HepG2 (cell line): ENCODE results near the gene RGS6. TPM values are rescaled to one million over a fixed set of nuclear protein-coding genes. Genes with fewer than 3 reads are reported as not detected.

Experiments
- ATAC-seq: fragments of 200-7000 bp; cut with Tn5 transposase; 3 replicates; pipeline ENCODE4 v1.9.1; 2020; ENCODE audit warnings: mild to moderate bottlenecking, moderate library complexity
- BruUV-seq: library from RNA; stranded (reverse); fragments of 400-500 nt; replicated peaks from 2 replicates; lab custom pipeline; 2021; lab: Mats Ljungman, UMichigan
- CTCF ChIA-PET: fragments of 300-600 bp; formaldehyde crosslinking; extraction: SDS; loops from one replicate; lab custom pipeline; 2021; ENCODE audit warnings: low total read pairs, inconsistent platforms, low intra/inter-chr PET ratio; lab: Yijun Ruan, JAX
- POLR2A ChIA-PET: fragments of 350-600 bp; sonication (Branson Sonifier 250); formaldehyde crosslinking; loops from one replicate; lab custom pipeline; 2020; ENCODE audit warnings: antibody characterized with exemption, inconsistent platforms; lab: Yijun Ruan, JAX
- DNase-seq: peaks from one replicate; pipeline ENCODE4 v3.0.0-alpha.2; 2015; ENCODE audit warnings: low spot score
- FAIRE-seq: peaks from 3 replicates; lab custom pipeline; 2011; peaks lifted over from hg19 to GRCh38; lab: Jason Lieb, UNC
- H2AFZ ChIP-seq: one replicate; pipeline ENCODE4 v1.6.1; 2011; ENCODE audit warnings: low read length, inconsistent platforms
- H3K27ac ChIP-seq: fragments of 300-600 bp; 3 replicates; pipeline ENCODE4 v1.8.0; 2011; ENCODE audit warnings: mixed run types, mild to moderate bottlenecking, mixed read lengths, low read length, inconsistent platforms; ENCODE audit not compliant: insufficient read depth; ENCODE audit errors: extremely low read length
- H3K27me3 ChIP-seq, 2 experiments: fragments of 200-600 bp in 1 of 2; 2 replicates in 1 of 2; 3 replicates in 1 of 2; pipeline versions ENCODE4 v1.6.0 to v1.8.0; 2011; ENCODE audit warnings: low read length in 2 of 2, mild to moderate bottlenecking in 2 of 2, moderate library complexity in 2 of 2, inconsistent platforms in 1 of 2; ENCODE audit not compliant: insufficient read depth in 2 of 2, control insufficient read depth in 1 of 2
- H3K36me3 ChIP-seq, 2 experiments: fragments of 200-600 bp in 1 of 2; replicated peaks in 1 of 2; 2 replicates in 1 of 2; 3 replicates in 1 of 2; pipeline versions ENCODE4 v1.5.1 to v1.8.0; 2011; ENCODE audit warnings: low read length in 2 of 2, inconsistent platforms in 1 of 2; ENCODE audit not compliant: insufficient read depth in 2 of 2, control insufficient read depth in 1 of 2
- H3K4me1 ChIP-seq: 2 replicates; pipeline ENCODE4 v1.5.1; 2012; ENCODE audit warnings: low read length, inconsistent platforms; ENCODE audit not compliant: insufficient read depth
- H3K4me2 ChIP-seq: 2 replicates; pipeline ENCODE4 v1.6.0; 2011; ENCODE audit warnings: low read depth, low read length, inconsistent platforms
- H3K4me3 ChIP-seq, 3 experiments: fragments of 200-600 bp in 1 of 3; sonication (generic), shearing (Covaris generic) in 1 of 3; replicated peaks in 1 of 3; 2 replicates each; pipeline ENCODE4 v1.5.1; 2011 to 2016; ENCODE audit warnings: low read length in 3 of 3, inconsistent platforms in 2 of 3, low read depth in 2 of 3, mild to moderate bottlenecking in 2 of 3, control low read depth in 1 of 3, mixed read lengths in 1 of 3; ENCODE audit not compliant: insufficient read depth in 1 of 3
- H3K79me2 ChIP-seq: one replicate; pipeline ENCODE4 v1.6.1; 2011; ENCODE audit warnings: low read length, inconsistent platforms; ENCODE audit not compliant: insufficient read depth
- H3K9ac ChIP-seq: 2 replicates; pipeline ENCODE4 v1.6.0; 2011; ENCODE audit warnings: mild to moderate bottlenecking, low read depth, low read length, inconsistent platforms; ENCODE audit not compliant: insufficient read depth
- H3K9me3 ChIP-seq: 2 replicates; pipeline ENCODE4 v1.5.1; 2012; ENCODE audit warnings: mild to moderate bottlenecking, low read length
- H4K20me1 ChIP-seq: 2 replicates; pipeline ENCODE4 v1.6.0; 2011; ENCODE audit warnings: inconsistent platforms, mild to moderate bottlenecking, low read length, moderate library complexity; ENCODE audit not compliant: insufficient read depth
- NFKBIZ ChIP-seq: IDR thresholded peaks from 2 replicates; pipeline ENCODE4 v1.6.1; 2018; ENCODE audit warnings: missing genetic modification reagents, missing compliant biosample characterization
- SKI ChIP-seq: fragments of 450-650 bp; IDR thresholded peaks from one replicate; pipeline ENCODE4 v1.6.1; 2018; ENCODE audit warnings: mild to moderate bottlenecking; ENCODE audit not compliant: partially characterized antibody
- SNRNP70 ChIP-seq: fragments of 200-400 bp; formaldehyde crosslinking; IDR thresholded peaks from 2 replicates; pipeline ENCODE4 v1.6.1; 2017; ENCODE audit warnings: mild to moderate bottlenecking, low read depth, low read length, moderate library complexity
- TEAD2 ChIP-seq: sonication (generic); formaldehyde crosslinking; IDR thresholded peaks from 2 replicates; pipeline ENCODE4 v1.9.0; 2021; ENCODE audit warnings: missing genetic modification reagents
- U2AF2 ChIP-seq: fragments of 200-400 bp; formaldehyde crosslinking; IDR thresholded peaks from 2 replicates; pipeline ENCODE4 v1.6.1; 2017; ENCODE audit warnings: low read depth, mild to moderate bottlenecking, low read length
- ZNF10 ChIP-seq: sonication (generic); formaldehyde crosslinking; IDR thresholded peaks from 2 replicates; pipeline ENCODE4 v1.4.0; 2020; ENCODE audit warnings: mild to moderate bottlenecking, low read depth, missing genetic modification reagents, borderline replicate concordance
- ZNF230 ChIP-seq: sonication (generic); formaldehyde crosslinking; IDR thresholded peaks from 2 replicates; pipeline ENCODE4 v1.4.0; 2020; ENCODE audit warnings: mild to moderate bottlenecking, missing genetic modification reagents
- ZNF543 ChIP-seq: sonication (generic); formaldehyde crosslinking; IDR thresholded peaks from 2 replicates; pipeline ENCODE4 v1.4.0; 2020; ENCODE audit warnings: mild to moderate bottlenecking, missing genetic modification reagents
- ZNF616 ChIP-seq: sonication (generic); formaldehyde crosslinking; IDR thresholded peaks from 2 replicates; pipeline ENCODE4 v1.5.0; 2020; ENCODE audit warnings: low read depth, mild to moderate bottlenecking, missing genetic modification reagents
- ZNF703 ChIP-seq: sonication (generic); formaldehyde crosslinking; IDR thresholded peaks from 2 replicates; pipeline ENCODE4 v1.5.1; 2020; ENCODE audit warnings: missing genetic modification reagents, mild to moderate bottlenecking, moderate library complexity, borderline replicate concordance
- ZNF883 ChIP-seq: sonication (generic); formaldehyde crosslinking; IDR thresholded peaks from 2 replicates; pipeline ENCODE4 v1.5.1; 2020; ENCODE audit warnings: mild to moderate bottlenecking, missing genetic modification reagents; ENCODE audit errors: not compliant biosample characterization
- WGBS: methylation state at CpG from one replicate; pipeline ENCODE4 v1.1.6; 2017; ENCODE audit warnings: low lambda C conversion rate; 5-methylcytosine and 5-hydroxymethylcytosine counted together
- in situ Hi-C: cut with HindIII; loops from 2 replicates; pipeline ENCODE4 v1.10.0; 2017; ENCODE audit warnings: low pct_unique_long_range_greater_than_20kb; ENCODE audit not compliant: extremely low pct_ligation_motif_present
- intact Hi-C: fragments of 100-400 bp; cut with micrococcal nuclease; formaldehyde crosslinking; loops from one replicate; pipeline ENCODE4 v1.10.0; 2022; ENCODE audit not compliant: unreplicated experiment
- polyA plus RNA-seq, 8 experiments: library from polyadenylated mRNA; depleted of rRNA in 3 of 8; stranded (reverse) in 7 of 8; unstranded in 1 of 8; fragments of >200 nt; fragmentation: Illumina TruSeq in 4 of 8; extraction: Trizol in 4 of 8; gene quantifications; 2 replicates each; pipeline versions ENCODE4 v1.2.1 to v1.2.3, GENCODE V29; 2011 to 2016; ENCODE audit warnings: low read depth in 4 of 8, missing spikeins in 1 of 8, mixed read lengths in 1 of 8; ENCODE audit not compliant: insufficient read depth in 1 of 8
- total RNA-seq, 5 experiments: library from RNA; depleted of rRNA; stranded (reverse); fragments of >200 nt; fragmentation: Illumina TruSeq; extraction: Trizol; gene quantifications; 2 replicates each; pipeline ENCODE4 v1.2.3, GENCODE V29; 2016; ENCODE audit warnings: low read depth in 1 of 5
- TF ChIP-seq, protein P1 (sequence below): sonication (generic); formaldehyde crosslinking; IDR thresholded peaks from 2 replicates; pipeline ENCODE4 v1.4.0; 2020; ENCODE audit warnings: missing genetic modification reagents
- TF ChIP-seq, protein P2 (sequence below): sonication (generic); formaldehyde crosslinking; IDR thresholded peaks from 2 replicates; pipeline ENCODE4 v1.4.0; 2020; ENCODE audit warnings: missing genetic modification reagents

Gene RGS6
- total and polyA plus RNA-seq, 2 of the 13 experiments (the other 11 are each of a cell fraction or from before 2014, with no cell fraction given): not detected

DNA sequence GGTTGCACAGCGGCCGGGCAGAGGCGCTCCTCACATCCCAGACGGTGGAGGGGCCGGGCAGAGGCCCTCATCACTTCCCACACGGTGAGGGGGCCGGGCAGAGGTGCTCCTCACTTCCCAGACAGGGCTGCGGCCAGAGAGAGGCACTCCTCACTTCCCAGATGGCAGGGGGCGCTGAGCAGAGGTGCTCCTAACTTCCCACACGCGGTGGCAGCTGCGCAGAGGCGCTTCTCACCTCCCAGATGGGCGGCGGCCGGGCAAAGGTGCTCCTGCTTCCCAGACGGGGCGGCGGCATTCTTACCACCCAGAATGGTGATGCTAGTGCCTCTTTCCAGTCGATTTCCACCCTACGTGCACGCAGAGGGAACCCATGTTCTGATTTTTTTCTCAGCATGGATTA is 304.4 kb downstream of the RGS6 start:
- FAIRE-seq (no peak), DNase-seq (no peak), ATAC-seq (no peak)
- no peaks in the 10 kb centered on the region for H4K20me1 ChIP-seq
- no peak overlapping the region for H3K27ac ChIP-seq
- no peaks in the 10 kb centered on the region for H3K9me3 ChIP-seq
- no peaks in the 10 kb centered on the region for H3K36me3 ChIP-seq
- no peak overlapping the region for H3K9ac ChIP-seq
- no peaks in the 10 kb centered on the region for H3K4me1 ChIP-seq
- intact Hi-C loops: no loop called here
- no TSS peak for BruUV-seq
- ChIA-PET CTCF (no interaction called here), POLR2A (no interaction called here)
- no peak overlapping the region for H2AFZ ChIP-seq
- no peak for TF ChIP-seq SKI
- H3K27me3 ChIP-seq: no peaks in the 10 kb centered on the region
- H3K4me2 ChIP-seq: no peak overlapping the region
- in situ Hi-C loops: no loop called here
- no peak overlapping the region for H3K4me3 ChIP-seq
- 21% methylated on average over 17 of the region's 22 CpGs for WGBS
- H3K79me2 ChIP-seq: no peaks in the 10 kb centered on the region

DNA sequence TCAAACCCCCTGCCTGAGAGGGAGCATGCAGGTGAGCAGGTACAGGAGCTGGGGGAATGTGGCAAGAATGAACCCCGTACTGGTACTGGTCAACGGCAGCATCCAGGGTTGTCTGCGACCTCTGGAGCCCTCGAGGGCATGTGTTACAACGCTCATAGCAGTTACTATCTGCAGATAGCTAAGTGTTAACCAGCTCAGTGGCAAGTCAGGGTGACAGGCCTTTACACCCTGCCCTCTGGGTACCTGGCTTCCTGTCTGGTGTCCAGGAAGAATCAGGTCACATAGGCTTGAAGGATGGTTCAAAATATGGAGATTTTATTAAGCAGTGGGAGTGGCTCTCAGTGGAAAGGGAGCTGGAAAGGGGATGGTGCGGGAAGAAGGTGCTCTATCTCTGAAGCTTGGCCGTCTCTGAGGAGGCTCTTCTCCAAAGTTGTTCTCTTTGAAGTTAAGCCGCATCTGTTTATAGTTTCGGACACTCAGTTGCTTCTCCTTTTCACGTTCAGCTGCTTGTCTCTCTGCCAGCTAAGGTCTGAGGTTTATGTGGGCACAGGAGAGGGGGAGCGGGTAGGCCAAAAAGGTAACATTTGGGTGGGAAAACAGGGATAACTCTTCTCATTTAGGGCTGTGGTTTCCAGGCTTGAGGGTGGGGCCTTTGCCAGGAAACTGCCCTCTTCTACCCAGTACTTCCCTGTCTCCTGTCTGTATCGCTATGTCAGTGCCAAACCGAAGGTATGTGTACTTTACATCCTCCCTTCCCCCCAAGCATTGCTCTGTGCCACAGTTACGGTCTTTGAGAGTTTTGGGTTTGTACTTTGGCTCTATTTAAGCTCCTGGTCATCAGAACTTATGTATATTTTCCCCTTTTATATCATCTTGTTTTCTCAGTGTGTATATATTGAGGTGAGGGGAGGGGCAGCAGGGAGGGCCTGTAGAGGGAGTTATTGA is 305.8 kb downstream of the RGS6 start:
- no peak for ATAC-seq
- Histone ChIP-seq H4K20me1 (no peaks in the 10 kb centered on the region), H3K4me2 (no peak overlapping the region), H3K4me3 (no peak overlapping the region), H3K79me2 (no peaks in the 10 kb centered on the region), H3K27me3 (no peaks in the 10 kb centered on the region), H3K4me1 (no peaks in the 10 kb centered on the region), H3K9ac (no peak overlapping the region), H2AFZ (no peak overlapping the region), H3K27ac (no peak overlapping the region), H3K9me3 (no peaks in the 10 kb centered on the region), H3K36me3 (no peaks in the 10 kb centered on the region)
- WGBS: 16% methylated on average over 9 of the region's 14 CpGs
- ChIA-PET CTCF (no interaction called here), POLR2A (no interaction called here)
- BruUV-seq: no TSS peak
- intact Hi-C loops (no loop called here), in situ Hi-C loops (no loop called here)
- FAIRE-seq: no peak
- no peak for DNase-seq
- TF ChIP-seq, protein P1, sequence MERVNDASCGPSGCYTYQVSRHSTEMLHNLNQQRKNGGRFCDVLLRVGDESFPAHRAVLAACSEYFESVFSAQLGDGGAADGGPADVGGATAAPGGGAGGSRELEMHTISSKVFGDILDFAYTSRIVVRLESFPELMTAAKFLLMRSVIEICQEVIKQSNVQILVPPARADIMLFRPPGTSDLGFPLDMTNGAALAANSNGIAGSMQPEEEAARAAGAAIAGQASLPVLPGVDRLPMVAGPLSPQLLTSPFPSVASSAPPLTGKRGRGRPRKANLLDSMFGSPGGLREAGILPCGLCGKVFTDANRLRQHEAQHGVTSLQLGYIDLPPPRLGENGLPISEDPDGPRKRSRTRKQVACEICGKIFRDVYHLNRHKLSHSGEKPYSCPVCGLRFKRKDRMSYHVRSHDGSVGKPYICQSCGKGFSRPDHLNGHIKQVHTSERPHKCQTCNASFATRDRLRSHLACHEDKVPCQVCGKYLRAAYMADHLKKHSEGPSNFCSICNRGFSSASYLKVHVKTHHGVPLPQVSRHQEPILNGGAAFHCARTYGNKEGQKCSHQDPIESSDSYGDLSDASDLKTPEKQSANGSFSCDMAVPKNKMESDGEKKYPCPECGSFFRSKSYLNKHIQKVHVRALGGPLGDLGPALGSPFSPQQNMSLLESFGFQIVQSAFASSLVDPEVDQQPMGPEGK (CRISPR knock-in tag): no peak
- no peak for TF ChIP-seq NFKBIZ (CRISPR knock-in tag)
- TF ChIP-seq TEAD2 (CRISPR knock-in tag): no peak
- no peak for TF ChIP-seq ZNF230 (CRISPR knock-in tag)
- no peak for TF ChIP-seq ZNF10 (CRISPR knock-in tag)
- no peak for TF ChIP-seq ZNF616 (CRISPR knock-in tag)
- TF ChIP-seq, protein P2, sequence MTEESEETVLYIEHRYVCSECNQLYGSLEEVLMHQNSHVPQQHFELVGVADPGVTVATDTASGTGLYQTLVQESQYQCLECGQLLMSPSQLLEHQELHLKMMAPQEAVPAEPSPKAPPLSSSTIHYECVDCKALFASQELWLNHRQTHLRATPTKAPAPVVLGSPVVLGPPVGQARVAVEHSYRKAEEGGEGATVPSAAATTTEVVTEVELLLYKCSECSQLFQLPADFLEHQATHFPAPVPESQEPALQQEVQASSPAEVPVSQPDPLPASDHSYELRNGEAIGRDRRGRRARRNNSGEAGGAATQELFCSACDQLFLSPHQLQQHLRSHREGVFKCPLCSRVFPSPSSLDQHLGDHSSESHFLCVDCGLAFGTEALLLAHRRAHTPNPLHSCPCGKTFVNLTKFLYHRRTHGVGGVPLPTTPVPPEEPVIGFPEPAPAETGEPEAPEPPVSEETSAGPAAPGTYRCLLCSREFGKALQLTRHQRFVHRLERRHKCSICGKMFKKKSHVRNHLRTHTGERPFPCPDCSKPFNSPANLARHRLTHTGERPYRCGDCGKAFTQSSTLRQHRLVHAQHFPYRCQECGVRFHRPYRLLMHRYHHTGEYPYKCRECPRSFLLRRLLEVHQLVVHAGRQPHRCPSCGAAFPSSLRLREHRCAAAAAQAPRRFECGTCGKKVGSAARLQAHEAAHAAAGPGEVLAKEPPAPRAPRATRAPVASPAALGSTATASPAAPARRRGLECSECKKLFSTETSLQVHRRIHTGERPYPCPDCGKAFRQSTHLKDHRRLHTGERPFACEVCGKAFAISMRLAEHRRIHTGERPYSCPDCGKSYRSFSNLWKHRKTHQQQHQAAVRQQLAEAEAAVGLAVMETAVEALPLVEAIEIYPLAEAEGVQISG (CRISPR knock-in tag): no peak
- TF ChIP-seq ZNF543 (CRISPR knock-in tag): no peak
- TF ChIP-seq ZNF703 (CRISPR knock-in tag): no peak
- TF ChIP-seq ZNF883 (CRISPR knock-in tag): no peak
- TF ChIP-seq U2AF2: no peak
- TF ChIP-seq SNRNP70: no peak
